Calu3 (cell line): ENCODE measurements around the gene KMT2C. TPM values are rescaled to one million over a fixed set of nuclear protein-coding genes. Genes with fewer than 3 reads are reported as not detected.

Experiments used
- BruUV-seq: library from RNA; stranded (reverse); fragments of 400-500 nt; replicated peaks from 2 replicates; lab custom pipeline; 2021; lab: Mats Ljungman, UMichigan
- CTCF ChIA-PET: fragments of 300-600 bp; sonication (Branson Sonifier 250); formaldehyde crosslinking; loops from one replicate; lab custom pipeline; 2022; ENCODE audit warnings: antibody characterized with exemption; lab: Charles Lee
- DNase-seq: peaks from one replicate; pipeline ENCODE4 v3.0.0; 2022
- H3K27ac Mint-ChIP-seq: one replicate; pipeline ENCODE4 v1.8.0; 2022; ENCODE audit warnings: mixed read lengths; ENCODE audit not compliant: unreplicated experiment
- H3K27me3 Mint-ChIP-seq: one replicate; pipeline ENCODE4 v1.8.0; 2022; ENCODE audit warnings: mixed read lengths; ENCODE audit not compliant: unreplicated experiment
- H3K36me3 Mint-ChIP-seq: one replicate; pipeline ENCODE4 v1.8.0; 2022; ENCODE audit warnings: mild to moderate bottlenecking, moderate library complexity, mixed read lengths; ENCODE audit not compliant: insufficient read depth, unreplicated experiment
- H3K4me1 Mint-ChIP-seq: one replicate; pipeline ENCODE4 v1.8.0; 2022; ENCODE audit warnings: mild to moderate bottlenecking, low read depth, mixed read lengths; ENCODE audit not compliant: unreplicated experiment
- H3K4me3 Mint-ChIP-seq: one replicate; pipeline ENCODE4 v1.8.0; 2022; ENCODE audit warnings: mild to moderate bottlenecking, low read depth, moderate library complexity, mixed read lengths; ENCODE audit not compliant: unreplicated experiment
- H3K9me3 Mint-ChIP-seq: one replicate; pipeline ENCODE4 v1.8.0; 2022; ENCODE audit warnings: low read depth, mixed read lengths; ENCODE audit not compliant: unreplicated experiment
- intact Hi-C: fragments of 100-400 bp; cut with micrococcal nuclease; formaldehyde crosslinking; loops from one replicate; pipeline ENCODE4 v1.10.0; 2022; ENCODE audit not compliant: unreplicated experiment
- total RNA-seq: library from RNA; stranded (reverse); gene quantifications from 2 replicates; pipeline ENCODE4 v1.2.3, GENCODE V29; 2022
- TF ChIP-seq, protein P1 (sequence below): fragments of 200-600 bp; IDR thresholded peaks from one replicate; pipeline ENCODE4 v1.8.0; 2022; ENCODE audit warnings: antibody characterized with exemption; ENCODE audit not compliant: unreplicated experiment

The KMT2C gene
- total RNA-seq, 1 experiment from 2014 or later: 73.4 TPM

DNA sequence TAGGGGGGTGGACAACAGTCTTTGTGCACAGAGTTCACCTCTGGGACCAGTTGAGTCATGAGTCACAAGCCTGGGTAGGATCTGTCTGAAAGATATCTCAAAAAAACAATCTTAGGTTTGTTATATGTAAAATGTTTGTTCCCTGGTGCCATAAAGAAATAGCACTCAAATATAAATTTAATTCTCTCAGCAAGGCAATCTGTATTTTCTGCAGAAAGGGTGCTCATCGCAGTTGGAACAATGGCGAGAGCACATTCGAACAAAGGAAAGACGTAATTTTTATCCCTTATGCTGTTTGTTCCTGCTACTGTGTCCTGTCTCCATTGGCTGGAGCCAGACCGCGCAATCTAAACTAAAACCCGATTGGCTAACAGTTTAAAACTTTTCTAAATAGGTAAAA is 346.6 kb downstream of the KMT2C start:
- TF ChIP-seq, protein P1, sequence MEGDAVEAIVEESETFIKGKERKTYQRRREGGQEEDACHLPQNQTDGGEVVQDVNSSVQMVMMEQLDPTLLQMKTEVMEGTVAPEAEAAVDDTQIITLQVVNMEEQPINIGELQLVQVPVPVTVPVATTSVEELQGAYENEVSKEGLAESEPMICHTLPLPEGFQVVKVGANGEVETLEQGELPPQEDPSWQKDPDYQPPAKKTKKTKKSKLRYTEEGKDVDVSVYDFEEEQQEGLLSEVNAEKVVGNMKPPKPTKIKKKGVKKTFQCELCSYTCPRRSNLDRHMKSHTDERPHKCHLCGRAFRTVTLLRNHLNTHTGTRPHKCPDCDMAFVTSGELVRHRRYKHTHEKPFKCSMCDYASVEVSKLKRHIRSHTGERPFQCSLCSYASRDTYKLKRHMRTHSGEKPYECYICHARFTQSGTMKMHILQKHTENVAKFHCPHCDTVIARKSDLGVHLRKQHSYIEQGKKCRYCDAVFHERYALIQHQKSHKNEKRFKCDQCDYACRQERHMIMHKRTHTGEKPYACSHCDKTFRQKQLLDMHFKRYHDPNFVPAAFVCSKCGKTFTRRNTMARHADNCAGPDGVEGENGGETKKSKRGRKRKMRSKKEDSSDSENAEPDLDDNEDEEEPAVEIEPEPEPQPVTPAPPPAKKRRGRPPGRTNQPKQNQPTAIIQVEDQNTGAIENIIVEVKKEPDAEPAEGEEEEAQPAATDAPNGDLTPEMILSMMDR: no peak
- no peaks in the 10 kb centered on the region for H3K36me3 Mint-ChIP-seq
- H3K27me3 Mint-ChIP-seq: no peaks in the 10 kb centered on the region
- H3K9me3 Mint-ChIP-seq: peaks cover 7% of the 10 kb centered on the region
- no TSS peak for BruUV-seq
- H3K4me3 Mint-ChIP-seq: no peak overlapping the region
- CTCF ChIA-PET: no interaction called here
- intact Hi-C loops: no loop called here
- no peak for DNase-seq
- H3K27ac Mint-ChIP-seq: no peak overlapping the region
- H3K4me1 Mint-ChIP-seq: peaks cover 8% of the 10 kb centered on the region

DNA sequence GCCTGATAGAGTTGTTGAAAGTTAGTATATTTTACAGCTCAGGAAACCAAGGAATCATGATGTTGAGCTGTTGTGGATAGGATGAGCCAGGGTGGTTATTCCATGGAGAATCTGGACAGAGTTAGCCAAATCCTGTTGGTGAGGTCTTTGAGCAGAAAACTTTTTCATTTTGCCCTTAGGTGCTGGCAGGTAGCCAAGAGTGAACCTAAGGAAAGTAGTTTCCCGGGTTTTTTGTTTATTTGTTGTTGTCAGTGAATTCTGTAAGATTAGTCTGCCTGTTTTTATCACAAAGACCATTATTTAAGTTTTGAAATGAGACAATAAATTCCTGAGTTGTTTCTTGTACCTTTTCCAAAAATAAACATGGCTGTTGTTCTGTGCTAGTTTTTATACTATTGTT is 349.3 kb downstream of the KMT2C start:
- intact Hi-C loops: no loop called here
- DNase-seq: no peak
- H3K4me1 Mint-ChIP-seq: peaks cover 31% of the 10 kb centered on the region
- peaks cover 5% of the 10 kb centered on the region for H3K36me3 Mint-ChIP-seq
- H3K4me3 Mint-ChIP-seq: no peak overlapping the region
- CTCF ChIA-PET: no interaction called here
- TF ChIP-seq, protein P1: no peak
- H3K9me3 Mint-ChIP-seq: peaks cover 7% of the 10 kb centered on the region
- BruUV-seq: no TSS peak
- H3K27ac Mint-ChIP-seq: no peak overlapping the region
- no peaks in the 10 kb centered on the region for H3K27me3 Mint-ChIP-seq

DNA sequence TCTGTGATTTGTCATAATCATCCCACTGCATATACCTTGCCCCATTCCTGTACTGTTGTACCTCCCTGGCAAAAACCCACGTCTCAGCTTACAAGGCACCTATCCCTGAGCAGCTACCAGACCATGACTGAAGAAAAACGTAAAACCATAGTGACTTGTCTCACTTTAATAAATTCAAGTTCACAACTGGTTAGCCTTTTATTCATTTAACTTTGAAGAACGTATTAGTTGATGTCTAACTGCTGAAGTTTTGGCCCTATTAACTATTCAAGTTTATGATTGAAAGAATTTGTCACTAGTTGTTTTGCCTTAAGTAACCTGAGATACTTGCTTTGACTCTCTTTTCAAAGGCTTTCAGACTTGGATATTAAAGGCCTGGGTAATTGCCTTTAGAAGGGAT is 350.7 kb downstream of the KMT2C start:
- TF ChIP-seq, protein P1: no peak
- DNase-seq: no peak
- intact Hi-C loops: no loop called here
- no peaks in the 10 kb centered on the region for H3K27me3 Mint-ChIP-seq
- H3K36me3 Mint-ChIP-seq: peaks cover 5% of the 10 kb centered on the region
- H3K4me1 Mint-ChIP-seq: peaks cover 35% of the 10 kb centered on the region
- BruUV-seq: no TSS peak
- H3K9me3 Mint-ChIP-seq: peaks cover 4% of the 10 kb centered on the region
- no peak overlapping the region for H3K4me3 Mint-ChIP-seq
- no peak overlapping the region for H3K27ac Mint-ChIP-seq
- CTCF ChIA-PET: interaction anchor here (0.6 kb wide), 1 partner anchor 481 kb away, joined by 3 read pairs; no protein-coding TSS in a partner anchor

Other genes with a start within 250 kb of the KMT2C start
- 22.1 and 23.1 TPM in 2 replicates for gene XRCC2, start 240.1 kb upstream of the KMT2C start, total RNA-seq